Embryonic facial prominence (tissue), 1 donor: ENCODE measurements around the gene EYA4.
A peak's percentile ranks its signal among the peaks of the same experiment; 100 is the strongest.
"Not testable (repeated sequence)": the region's sequence is repeated elsewhere in the genome, so short reads cannot be mapped to it uniquely, and the experiment has no call there.

Experiments used
- DNase-seq: peaks from one replicate; pipeline ENCODE4 v3.0.0-alpha.2; 2016; ENCODE audit errors: extremely low spot score

Gene EYA4

GRCh38 chr6:133523816-133524215, 282.7 kb downstream of the EYA4 start:
- no peak for DNase-seq

- DNase-seq = no peak
These were observed 285.3 kb downstream of the EYA4 start for GRCh38 chr6:133526436-133526835.

GRCh38 chr6:133528566-133528965, 287.4 kb downstream of the EYA4 start:
- no peak for DNase-seq

- DNase-seq = no peak
These were observed 291.8 kb downstream of the EYA4 start for GRCh38 chr6:133532908-133533307.

GRCh38 chr6:133539502-133540259, 298.5 kb downstream of the EYA4 start:
- DNase-seq = no peak

- no peak for DNase-seq
These were observed 299.2 kb downstream of the EYA4 start for GRCh38 chr6:133540361-133540760.

GRCh38 chr6:133541040-133541439, 299.9 kb downstream of the EYA4 start:
- DNase-seq = no peak

GRCh38 chr6:133542056-133542821, 301.1 kb downstream of the EYA4 start:
- DNase-seq = no peak

- no peak for DNase-seq
These were observed 303.3 kb downstream of the EYA4 start for GRCh38 chr6:133544419-133544818.

- peak; percentile 30 for DNase-seq
These were observed 304.9 kb downstream of the EYA4 start for GRCh38 chr6:133546098-133546497.

GRCh38 chr6:133547136-133547535, 306.0 kb downstream of the EYA4 start:
- no peak for DNase-seq

- DNase-seq = no peak
These were observed 307.4 kb downstream of the EYA4 start for GRCh38 chr6:133548423-133549159.

- DNase-seq = no peak
These were observed 308.2 kb downstream of the EYA4 start for GRCh38 chr6:133549371-133549801.

GRCh38 chr6:133550026-133550425, 308.9 kb downstream of the EYA4 start:
- DNase-seq = no peak

- no peak for DNase-seq
These were observed 310.3 kb downstream of the EYA4 start for GRCh38 chr6:133551436-133551835.

- DNase-seq = peak; percentile 25
These were observed 310.7 kb downstream of the EYA4 start for GRCh38 chr6:133551847-133552341.

- DNase-seq = peak; percentile 27
These were observed 312.5 kb downstream of the EYA4 start for GRCh38 chr6:133553652-133554051.

- DNase-seq = not testable (repeated sequence)
These were observed 313.0 kb downstream of the EYA4 start for GRCh38 chr6:133554121-133554520.

GRCh38 chr6:133555685-133556084, 314.5 kb downstream of the EYA4 start:
- no peak for DNase-seq

GRCh38 chr6:133559926-133560325, 318.8 kb downstream of the EYA4 start:
- no peak for DNase-seq

- no peak for DNase-seq
These were observed 326.5 kb downstream of the EYA4 start for GRCh38 chr6:133567636-133568035.
